T-helper 22 cell (primary cell): Measurements from ENCODE around the gene EIF4E2.
"Not testable (repeated sequence)": the region's sequence is repeated elsewhere in the genome, so short reads cannot be mapped to it uniquely, and the experiment has no call there.

Experiments
- DNase-seq: peaks from one replicate; pipeline ENCODE4 v3.0.0-alpha.2; 2020; ENCODE audit warnings: low read depth

The EIF4E2 gene

DNA sequence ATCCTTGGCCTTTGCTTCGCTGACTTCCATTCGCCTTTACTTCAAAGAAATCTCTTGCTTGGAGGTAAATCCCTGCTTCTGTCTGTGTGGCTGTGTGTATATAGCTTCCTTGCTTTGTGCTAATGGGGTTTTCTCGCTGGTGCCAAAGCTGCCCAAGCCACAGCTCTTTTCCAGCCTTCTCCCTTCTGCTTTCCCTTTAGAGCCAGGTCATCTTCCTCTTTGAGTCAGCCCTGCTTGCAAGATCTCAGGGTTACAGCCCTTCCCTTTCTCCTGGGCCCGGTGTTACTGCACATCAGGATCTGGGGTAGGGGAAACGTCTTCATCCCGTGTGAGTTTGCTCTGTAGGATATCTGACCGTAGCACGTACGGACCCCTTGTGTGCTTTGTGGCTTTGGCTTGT, 19.1 kb downstream of the EIF4E2 start:
- no peak for DNase-seq

DNA sequence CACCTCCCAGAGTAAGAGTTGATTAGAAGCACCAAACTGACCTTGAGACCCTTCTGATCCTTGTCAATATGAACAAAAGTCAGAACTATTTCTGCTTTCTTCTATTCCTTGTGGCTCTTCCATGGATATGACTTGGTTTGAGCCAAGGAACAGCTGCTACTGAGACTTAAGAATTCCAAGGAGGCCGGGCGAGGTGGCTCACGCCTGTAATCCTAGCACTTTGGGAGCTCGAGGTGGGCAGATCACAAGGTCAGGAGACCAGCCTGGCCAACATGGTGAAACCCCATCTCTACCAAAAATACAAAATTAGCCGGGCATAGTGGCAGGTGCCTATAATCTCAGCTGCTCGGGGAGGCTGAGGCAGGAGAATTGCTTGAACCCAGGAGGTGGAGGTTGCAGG, 20.0 kb downstream of the EIF4E2 start:
- DNase-seq: not testable (repeated sequence)

DNA sequence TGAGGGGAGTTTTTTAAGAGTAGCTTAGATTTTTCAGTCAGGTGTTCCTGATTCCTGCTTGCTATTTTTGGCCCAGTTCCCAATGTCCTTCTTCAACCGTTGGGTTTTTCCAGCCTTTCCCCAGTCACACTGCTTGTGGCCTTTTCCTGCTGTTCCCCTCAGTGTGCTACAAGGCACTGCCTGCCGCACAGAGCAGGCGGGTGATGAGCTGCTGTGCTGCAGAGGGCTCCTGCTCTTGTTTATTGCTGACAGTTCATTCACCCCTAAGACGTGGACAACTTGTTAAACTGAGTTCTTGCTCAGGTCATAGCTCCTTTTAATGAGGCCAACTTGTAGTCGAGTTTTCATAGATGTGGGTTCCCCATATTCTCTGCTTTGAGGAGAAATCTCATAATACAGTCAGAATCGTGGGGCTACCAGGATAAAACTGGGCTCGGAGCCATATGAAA, 20.6 kb downstream of the EIF4E2 start:
- DNase-seq: no peak

DNA sequence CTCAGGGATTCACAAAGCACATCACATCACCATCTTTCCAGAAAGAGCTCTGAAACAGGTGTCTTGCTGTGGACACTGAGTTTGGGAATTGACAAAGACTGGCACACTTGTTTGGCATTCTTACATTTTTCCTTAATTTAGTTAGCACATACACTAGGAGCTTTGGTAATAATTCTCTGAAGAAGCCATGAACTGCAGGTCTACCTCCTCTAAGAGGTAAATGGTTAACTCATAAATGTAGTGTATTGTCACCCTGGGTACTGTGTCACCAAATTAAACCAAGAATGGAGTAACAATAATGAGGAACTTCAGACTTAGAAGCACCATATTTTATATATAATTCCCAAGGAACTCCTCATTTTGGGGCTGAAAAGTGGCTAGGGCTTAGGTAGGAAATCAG, 22.6 kb downstream of the EIF4E2 start:
- no peak for DNase-seq

DNA sequence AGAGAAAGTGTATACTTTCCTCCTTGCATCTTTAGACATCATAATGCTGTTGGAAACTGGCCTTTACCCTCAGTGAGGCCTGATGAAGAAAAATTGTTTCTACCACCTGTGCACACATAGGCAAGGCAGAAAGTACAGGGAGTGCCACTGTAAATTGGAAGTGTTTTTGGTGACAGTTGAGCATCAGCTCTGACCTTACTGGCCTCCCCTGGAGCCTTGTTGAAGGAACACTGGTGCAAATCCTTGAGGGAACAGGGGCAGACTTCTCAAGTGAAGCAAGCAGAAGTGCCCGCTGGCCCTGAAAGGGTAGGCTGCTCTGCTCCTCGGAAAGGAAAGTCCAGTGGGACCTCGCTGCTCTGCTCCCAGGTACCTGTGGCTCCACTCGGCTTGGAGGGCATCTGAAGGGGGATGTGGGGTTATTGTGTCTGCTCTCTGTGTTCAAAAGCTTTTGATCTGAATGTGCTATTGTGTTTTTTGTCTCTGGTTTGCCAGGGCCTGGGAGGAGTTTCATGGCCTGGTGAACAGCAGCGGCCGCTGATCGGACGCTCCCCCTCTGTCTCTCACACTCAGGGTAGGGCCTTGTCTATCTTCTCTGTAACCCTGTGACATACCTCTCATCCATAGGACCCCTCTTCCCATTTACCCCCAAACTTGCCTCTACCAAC, 23.4 kb downstream of the EIF4E2 start:
- no peak for DNase-seq

DNA sequence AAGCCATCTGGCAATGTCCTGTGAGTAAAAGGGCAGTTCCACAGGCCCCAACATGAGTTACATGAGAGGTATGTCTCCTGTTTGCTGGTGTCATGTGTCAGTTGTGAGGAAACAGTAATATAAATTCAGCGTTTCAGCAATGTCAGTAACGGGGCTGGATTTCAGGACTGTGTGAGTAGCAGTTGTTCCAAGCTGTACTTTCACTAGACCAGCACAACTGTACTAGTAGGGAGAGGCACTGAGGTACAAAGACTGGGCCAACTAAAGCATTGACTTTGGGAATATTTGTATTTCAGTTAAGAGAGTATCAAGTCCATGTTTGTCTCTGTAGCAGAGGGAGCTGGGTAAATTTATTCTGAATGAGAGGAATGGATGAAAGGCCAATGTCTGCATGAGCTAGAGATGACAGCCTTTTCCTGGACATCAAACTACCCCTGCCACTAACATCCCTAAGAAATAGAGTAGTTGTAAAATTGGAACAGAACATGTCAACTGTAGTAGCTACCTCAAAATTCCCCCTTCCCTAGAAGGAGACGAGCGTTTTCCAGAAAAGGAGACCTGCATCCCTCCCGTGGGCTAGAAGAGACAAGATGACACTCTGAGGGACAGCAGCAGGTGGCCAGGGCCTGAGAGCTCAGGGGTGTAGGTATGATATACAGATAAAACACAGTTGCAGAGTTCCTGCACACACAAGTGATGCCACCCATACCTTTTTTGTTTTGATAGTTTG, 24.4 kb downstream of the EIF4E2 start:
- DNase-seq: no peak

DNA sequence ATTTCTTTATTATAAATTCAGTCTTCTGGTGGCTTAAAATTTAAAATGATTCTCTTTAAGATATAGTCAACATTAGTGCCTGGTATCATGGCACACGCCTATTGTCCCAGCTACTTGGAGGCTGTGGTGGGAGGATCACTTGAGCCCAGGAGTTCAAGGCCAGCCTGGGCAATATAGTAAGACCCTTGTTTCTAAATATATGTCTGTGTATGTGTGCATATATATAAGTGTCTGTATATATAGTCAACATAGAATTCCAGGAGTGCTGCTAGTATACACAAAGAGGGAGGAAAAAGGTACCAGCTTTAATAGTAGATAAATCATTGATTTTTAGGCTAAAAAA, 24.9 kb downstream of the EIF4E2 start:
- no peak for DNase-seq

DNA sequence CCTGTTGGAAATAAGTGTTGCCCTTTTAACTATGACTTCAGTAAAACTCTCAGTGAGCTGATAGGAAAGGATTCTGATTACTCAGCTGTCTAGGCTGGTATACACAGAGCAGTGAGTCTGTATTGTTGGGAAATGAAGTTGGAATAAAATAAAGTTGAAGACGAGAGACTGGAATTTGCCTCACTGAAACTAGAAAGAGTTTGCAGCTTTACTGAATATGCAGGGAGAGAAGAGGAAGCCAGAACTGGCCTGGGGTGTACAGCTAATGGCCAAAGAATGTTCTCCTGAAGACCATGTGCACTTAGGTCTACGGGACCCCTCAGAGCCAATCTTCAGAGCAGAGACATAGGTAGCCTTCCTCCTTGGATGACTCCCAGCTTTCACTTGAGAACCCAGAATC, 26.5 kb downstream of the EIF4E2 start:
- DNase-seq: no peak

DNA sequence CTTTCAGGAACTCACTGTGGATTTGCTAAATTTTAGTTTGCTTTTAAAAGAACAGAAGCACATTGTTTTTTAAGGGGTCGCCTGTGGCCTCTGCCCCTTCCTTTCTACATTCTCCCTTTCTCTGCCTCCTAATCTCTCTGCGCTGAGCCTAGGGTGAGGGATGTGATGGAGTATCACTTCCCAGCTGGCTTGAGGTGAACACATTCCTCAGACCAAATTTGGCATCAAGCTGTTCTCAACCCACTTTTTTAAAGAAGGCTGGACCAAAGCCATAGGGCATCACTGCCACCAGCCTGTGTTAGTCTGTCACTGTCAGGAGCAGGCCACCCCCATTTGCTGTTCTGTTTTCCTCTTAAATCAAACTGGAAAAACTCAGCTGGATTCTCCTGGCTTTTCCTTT, 27.4 kb downstream of the EIF4E2 start:
- DNase-seq: no peak

DNA sequence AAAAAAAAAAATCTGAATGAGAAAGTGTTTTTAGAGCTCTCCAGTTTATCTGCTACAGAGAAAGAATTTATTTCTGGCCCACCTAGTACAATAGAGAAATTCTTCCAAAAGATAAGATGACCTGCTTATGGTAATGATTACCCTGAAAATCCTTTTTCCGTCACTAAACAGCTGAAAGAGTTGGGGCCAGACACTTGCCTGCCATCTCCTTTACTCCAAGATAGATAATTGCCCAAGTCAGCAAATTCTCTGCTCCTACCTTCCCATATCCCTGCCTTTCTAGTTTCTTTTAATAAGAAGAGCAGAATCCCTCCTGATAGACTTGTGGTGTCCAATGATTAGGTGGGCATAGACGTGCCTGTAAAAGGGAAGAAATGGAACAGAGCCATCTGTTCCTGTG, 28.1 kb downstream of the EIF4E2 start:
- no peak for DNase-seq

DNA sequence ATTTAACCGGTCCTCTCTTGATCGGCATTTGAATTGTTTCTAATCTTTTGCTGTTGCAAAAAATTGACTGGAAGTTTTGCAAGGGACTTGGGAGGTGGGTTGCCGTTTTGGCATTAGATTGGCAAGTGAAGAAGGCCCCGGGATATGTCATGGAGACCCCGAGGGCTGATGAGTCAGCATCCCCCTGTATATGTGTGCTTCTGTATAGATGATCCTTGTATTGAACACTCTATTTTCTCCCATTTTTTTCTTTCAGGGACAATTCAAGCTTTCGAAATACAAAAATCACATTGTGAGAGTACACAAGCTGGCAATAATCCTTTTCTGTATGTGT, 30.1 kb downstream of the EIF4E2 start:
- DNase-seq: no peak

DNA sequence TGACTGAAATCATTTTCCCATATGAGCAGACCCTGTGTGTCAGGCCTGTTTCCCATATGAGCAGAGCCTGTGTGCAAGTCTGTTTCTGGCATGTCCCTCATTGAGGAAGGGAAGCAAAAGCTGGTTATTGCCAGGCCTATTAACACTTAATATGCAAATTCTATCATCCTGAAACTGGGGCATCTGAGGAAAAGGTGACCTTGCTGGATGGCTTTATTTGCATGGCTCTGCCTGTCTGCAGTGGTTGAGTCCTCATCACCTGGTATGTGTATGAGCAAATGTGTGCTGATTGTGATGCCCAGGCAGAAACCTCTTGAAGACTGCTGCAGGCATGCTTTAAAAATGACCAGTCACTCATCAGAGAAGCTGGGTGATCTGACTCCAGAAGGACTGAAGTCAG, 31.2 kb downstream of the EIF4E2 start:
- DNase-seq: no peak

DNA sequence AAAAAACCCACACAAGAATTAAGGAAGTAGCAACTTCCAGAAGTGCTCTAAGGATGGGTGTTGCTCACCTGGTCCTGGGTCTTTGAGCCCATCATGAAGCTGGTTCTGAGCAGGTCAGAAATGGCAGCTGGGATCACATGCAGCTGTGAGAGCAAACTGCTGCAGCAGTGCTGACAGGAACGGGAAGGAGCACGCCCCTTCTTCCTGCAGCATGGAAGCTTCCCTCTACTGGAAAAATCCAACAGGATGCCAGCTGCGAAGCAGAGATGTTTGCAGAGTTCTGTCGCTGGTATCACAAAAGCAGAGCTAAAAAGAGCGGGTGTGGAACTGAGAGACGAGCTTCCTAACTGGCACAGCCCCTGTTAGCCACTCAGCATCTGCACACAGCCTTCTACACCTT, 33.7 kb downstream of the EIF4E2 start:
- DNase-seq: no peak

DNA sequence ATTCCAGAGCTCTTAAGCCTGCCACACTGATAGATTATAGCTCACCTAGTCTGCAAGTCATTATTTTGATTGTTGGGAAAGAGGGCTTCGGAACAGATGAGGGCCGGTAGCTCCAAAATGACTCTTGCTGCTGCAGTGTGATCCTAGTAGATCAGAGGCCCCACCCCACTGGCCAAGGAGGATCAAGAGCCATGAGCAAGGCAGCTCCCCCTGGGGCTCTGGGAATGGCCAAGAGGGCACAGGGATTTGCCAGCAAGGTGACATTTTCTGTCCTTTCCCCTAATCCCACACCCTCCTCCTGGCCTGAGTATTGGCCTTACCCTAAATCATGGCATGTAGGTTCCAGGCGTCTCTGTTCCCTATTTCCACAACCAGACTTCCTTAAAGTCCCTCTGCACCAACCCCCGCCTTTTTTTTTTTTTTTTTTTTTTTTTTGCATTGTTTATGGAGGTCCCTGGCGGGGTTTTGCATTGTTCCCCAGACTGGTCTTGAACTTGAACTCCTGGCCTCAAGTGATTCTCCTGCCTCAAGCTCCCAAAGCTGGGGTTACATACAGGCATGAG, 36.5 kb downstream of the EIF4E2 start:
- no peak for DNase-seq

DNA sequence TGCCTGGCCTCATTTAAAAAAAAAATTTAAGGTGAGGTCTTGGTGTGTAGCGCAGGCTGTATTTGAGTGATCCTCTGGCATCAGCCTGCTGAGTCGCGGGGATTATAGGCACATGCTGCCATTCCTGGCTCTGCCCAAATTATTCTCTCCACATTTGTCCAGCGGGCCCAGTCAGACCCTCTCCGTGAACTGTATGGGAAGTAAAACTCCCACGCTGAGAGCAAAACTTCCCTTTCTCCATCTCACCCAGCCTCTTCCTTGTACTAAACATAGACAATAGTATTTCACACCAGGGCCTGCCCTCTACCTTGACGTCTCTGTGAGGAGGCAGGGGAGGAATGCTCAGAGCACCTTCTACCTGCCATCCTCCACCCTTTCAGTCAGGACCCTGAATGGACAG, 37.0 kb downstream of the EIF4E2 start:
- DNase-seq: no peak

DNA sequence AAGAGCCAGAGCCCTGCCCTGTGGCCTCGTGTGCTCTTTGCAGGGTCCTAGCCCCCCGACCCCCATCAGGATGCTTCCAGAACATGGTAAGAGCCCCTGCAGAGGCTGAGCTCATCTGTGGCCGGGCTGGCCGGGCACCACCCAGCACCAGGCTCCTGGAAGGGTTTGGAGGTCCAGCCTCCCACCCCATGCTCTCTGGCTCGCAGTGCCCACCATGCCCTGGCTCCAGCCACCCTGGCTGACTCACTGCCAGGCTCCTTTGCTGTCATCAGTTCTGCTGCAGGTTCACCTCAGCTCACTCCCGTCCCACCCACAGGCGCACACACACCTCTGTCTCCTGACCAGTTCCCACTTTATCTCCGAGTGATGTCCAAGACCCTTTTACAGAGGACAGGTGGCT, 37.5 kb downstream of the EIF4E2 start:
- no peak for DNase-seq

DNA sequence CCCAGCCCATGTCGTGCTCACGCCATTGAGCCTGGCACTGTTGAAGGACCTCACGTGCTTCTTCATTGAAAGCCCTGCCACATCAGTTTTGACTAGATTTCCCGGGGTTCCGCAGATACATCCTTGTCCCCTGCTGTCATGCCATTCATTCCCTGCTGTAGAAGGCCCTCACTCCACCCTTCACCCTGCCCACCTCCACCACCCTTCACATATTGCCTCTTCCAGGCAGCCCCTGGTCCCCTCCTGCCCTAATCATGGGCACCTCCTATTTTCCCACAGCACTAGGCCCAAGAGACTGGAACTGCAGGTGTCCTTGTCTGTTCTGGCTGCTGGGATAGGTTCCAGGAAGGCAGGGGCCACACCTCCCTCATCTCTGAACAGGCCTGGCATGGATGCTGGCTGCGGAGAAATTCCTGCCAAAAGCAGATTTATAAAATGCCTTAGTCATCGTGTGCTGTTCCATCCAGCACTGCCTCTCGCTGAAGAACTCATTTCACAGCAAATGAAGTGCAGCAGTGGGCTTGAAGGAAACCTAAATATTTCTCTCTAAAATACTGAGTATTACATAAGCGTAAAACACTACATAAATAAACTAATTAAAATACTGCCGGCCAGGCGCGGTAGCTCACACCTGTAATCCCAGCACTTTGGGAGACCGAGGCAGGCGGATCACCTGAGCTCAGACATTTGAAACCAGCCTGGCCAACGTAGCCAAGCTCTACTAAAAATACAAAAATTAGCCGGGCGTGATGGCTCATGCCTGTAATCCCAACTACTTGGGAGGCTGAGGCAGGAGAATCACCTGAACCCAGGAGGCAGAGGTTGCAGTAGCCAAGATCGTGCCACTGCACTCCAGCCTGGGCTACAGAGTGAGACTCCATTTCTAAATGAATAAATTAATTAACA, 38.4 kb downstream of the EIF4E2 start:
- DNase-seq: no peak

DNA sequence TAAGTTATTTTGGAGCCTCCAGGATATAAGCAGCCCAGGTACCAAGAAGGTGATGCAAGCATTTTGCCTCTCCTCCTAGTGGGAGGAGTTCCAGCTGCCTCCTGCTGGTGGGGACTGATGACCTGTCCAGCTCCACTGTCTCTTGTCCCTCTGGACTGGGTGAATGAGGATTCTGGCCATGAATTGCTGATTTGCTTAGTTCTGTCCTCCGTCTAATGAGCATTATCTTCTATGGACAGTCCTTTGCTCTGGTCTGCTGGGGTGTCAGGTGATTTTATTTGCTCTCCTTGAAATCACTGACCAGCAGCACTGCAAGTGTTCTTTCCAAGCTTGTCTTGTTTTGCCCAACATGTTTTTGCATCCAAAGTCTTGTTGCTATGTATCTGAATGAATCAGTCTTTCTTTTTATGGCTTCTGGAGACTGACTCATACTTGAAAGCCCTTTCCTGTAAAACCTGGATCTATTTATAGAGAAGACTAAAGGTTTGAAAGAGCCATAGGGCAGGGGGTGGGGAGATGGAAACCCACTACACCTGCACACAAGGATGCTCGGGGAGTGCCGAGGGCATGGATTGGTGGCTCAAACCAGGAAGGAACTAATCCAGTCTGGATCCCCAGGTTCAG, 42.4 kb downstream of the EIF4E2 start:
- DNase-seq: no peak

DNA sequence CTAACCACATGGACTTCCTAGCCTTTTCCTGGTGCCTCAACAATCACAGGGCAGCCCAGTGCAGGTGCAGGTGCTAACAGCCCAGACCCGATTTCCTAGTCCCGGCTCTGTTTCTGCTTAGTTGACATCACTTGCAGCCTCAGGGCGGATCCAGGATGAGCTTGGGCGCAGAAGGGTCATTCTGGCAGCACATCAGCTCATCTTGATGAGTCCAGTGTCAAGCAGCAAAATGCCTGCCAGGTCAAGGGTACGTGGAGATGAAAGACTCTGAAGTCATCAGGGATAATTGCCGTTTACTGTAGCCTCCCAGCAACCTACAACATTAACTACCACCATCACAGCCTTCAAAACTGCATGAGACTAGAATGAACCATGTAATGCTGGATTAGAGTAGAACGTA, 43.5 kb downstream of the EIF4E2 start:
- DNase-seq: no peak

DNA sequence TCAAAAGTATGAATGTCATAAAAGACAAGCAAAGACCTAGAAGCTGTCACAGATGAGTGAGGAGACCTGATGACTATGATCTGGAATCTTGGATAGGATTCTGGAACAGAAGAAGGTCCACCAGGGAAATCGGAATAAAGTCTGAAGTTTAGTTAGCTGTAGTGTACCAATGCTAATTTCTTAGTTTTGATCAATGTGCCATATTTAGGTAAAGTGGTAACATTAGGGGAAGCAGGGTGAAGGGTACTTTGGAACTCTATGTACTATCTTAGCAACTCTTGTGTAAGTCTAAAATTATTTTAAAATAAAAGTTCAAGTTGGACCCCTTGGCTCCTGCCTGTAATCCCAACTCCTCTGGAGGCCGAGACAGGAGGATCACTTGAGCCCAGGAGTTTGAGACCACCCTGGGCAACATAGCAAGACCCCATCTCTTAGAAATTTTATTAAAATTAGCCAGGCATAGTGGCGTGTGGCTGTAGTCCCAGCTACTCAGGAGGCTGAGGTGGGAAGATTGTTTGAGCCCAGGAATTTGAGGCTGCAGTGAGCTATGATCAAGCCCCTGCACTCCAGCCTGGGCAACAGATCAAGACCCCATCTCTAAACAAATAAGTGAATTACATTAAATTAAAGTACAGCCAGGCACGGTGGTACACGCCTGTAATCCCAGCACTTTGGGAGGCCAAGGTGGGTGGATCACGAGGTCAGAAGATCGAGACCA, 47.0 kb downstream of the EIF4E2 start:
- no peak for DNase-seq

DNA sequence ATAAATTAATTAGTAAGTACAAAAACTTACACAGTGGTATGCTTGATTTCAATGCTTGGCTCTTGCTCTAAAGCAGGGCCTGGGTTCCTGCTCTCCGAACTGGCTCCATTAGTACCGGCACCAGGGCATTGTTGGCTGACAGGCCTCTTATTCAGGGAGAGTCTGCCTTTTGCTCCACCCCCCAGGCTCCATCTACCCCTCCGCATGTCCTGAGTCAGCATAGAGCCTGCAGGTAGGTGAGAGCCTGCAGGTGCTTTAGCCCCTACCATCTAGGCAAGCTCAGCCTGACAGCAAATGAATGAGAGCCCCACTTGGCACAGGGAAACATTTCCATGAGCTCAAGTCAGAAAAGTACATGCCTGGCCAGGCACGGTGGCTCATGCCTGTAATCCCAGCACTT, 47.8 kb downstream of the EIF4E2 start:
- DNase-seq: no peak
